Activated naive CD4-positive, alpha-beta T cell treated with anti-CD3 and anti-CD28 coated beads, Interleukin-2, amount 50 U/mL, for 72 hours (primary cell): Measurements from ENCODE around the gene CD69. TPM values are rescaled to one million over a fixed set of nuclear protein-coding genes. Genes with fewer than 3 reads are reported as not detected.
A peak's percentile ranks its signal among the peaks of the same experiment; 100 is the strongest.

Experiments
- ATAC-seq, 2 donors: fragments of 150-1000 bp; cut with Tn5 transposase; 2 replicates each; pipeline ENCODE4 v1.10.0; 2021; ENCODE audit warnings: mild to moderate bottlenecking in 2 of 2, moderate library complexity in 2 of 2
- DNase-seq, 2 donors: peaks; one replicate each; pipeline ENCODE4 v3.0.0; 2021 to 2022; ENCODE audit warnings: low spot score in 2 of 2
- H3K27ac Mint-ChIP-seq, 2 donors: one replicate each; pipeline ENCODE4 v1.8.0; 2022; ENCODE audit warnings: mild to moderate bottlenecking in 2 of 2, mixed read lengths in 2 of 2
- H3K36me3 Mint-ChIP-seq, 2 donors: one replicate each; pipeline ENCODE4 v1.8.0; 2022; ENCODE audit warnings: mixed read lengths in 2 of 2
- H3K9me3 Mint-ChIP-seq, 2 donors: one replicate each; pipeline ENCODE4 v1.8.0; 2022; ENCODE audit warnings: mixed read lengths in 2 of 2
- total RNA-seq, 2 donors: library from RNA; stranded (reverse); gene quantifications; one replicate each; pipeline ENCODE4 v1.2.3, GENCODE V29; 2022

CD69 gene
- total RNA-seq, 2 donors from 2014 or later = 72.7 to 91.1 TPM

DNA sequence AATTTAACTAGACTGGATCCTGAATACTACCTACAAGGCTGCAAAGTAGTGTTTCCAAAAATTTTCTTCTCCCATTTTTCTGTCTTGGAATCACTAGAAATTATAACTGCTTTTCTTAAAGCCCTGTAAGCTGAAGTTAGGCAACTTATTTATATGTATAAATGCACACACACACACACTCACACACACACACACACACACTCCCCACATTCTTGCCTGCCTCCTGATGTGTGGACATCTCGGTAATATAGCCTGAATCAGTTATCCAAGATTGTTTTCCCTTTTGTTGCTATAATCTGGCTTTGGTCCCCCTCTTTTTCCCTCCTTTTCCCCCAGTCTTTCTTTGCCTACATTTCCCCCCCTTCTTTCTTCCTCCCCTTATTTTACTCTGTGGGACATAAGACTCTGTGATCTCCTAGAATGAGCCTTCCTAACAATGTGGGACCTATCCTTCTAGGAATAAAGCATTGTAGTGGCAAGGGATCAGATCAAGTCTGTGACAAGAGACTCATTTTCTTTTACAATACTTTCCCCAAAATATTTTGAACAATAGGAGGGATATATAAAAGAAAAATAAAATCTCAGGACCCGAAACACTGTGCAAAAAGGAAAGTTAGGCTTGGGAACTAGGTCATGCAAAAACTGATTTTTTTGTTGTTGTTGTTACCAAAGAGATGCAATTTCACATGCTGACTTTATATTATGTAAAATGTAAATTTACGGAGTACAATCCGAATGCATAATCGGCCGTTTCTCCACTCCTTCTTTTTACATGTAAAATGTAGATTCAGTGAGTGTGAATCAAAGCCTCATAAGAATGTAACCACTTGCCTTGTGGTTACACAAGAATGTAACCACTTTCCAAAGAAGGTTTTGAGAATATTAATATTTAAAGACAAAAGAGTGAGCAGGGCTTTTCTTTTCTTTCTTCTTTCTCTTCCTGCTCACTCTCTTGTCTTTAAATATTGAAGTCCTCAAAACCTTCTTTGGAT, 26.3 kb upstream of the CD69 start:
- H3K9me3 Mint-ChIP-seq = peaks cover 8 to 9% of the 10 kb centered on the region in 2 donors
- ATAC-seq (no peak), DNase-seq (no peak)
- peaks cover 0 to 6% of the 10 kb centered on the region in 2 donors for H3K36me3 Mint-ChIP-seq
- H3K27ac Mint-ChIP-seq = peak overlapping the region in 1 of 2 donors; percentile 16

- H3K9me3 Mint-ChIP-seq = peaks cover 4% of the 10 kb centered on the region in 2 donors
- H3K27ac Mint-ChIP-seq = no peak overlapping the region
- no peaks in the 10 kb centered on the region for H3K36me3 Mint-ChIP-seq
- ATAC-seq (no peak), DNase-seq (no peak)
Measured at GRCh38 chr12:9784816-9785215, 24.1 kb upstream of the CD69 start.

DNA sequence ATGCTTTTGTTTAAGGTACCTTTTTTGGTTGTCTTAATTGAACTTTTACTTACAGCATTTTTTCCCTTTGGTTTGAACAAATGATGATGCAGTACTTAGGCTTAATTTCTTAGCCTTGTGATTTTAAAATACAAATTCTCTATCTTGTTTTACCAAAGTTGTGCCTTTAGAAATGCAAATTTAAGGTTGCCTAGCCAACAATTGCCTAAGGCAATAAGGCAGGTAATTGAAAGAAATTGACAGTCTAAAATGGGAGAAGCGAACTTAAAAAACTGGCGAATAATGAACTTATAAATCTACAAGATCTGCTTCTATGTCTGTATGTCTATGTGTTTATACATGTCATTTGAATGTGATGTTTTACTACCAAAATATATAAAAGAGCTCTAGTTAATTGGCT, 23.6 kb upstream of the CD69 start:
- DNase-seq = no peak
- peaks cover 1 to 8% of the 10 kb centered on the region in 2 donors for H3K9me3 Mint-ChIP-seq
- H3K27ac Mint-ChIP-seq = no peak overlapping the region

DNA sequence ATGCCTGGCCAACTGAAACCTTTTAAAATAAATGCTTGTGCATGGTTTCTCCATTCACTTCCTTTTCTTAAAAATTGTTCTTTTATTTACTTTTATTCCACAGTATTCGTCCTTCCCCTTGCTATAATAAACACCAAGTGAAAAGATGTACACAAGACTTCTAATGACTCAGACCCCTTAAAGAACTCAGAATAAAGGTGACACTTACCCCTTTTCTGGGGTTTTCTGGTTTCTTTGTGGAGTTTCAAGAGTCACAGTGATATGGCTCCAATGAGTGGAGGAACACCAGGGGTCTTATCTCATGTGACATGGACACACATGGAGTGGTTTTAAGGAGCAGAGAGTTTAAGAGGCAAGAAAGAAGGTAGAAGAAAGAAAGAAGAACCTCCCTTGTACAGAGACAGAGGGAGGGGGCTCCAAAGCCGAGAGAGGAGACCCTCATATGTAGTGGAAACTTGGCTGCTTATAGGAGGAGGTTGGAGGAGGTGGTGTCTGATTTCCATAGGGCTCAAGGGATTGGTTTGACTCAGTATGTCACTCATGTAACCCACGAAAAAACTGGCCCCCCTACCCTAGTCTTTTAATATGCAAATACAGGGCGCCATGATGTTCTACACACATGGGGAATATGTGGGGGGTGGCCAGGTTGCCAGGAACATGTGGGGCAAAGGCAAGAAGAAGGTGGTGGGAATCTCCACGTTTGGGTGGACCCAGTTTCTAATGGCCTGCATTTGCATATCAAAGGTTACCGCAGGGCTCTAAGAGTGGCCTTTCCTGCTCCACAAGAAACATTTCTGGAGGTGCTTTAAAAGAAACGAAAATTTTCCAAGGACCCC, 22.1 kb upstream of the CD69 start:
- peaks cover 0 to 9% of the 10 kb centered on the region in 2 donors for H3K9me3 Mint-ChIP-seq
- H3K36me3 Mint-ChIP-seq = peaks cover 0 to 7% of the 10 kb centered on the region in 2 donors
- no peak for DNase-seq
- ATAC-seq = no peak
- H3K27ac Mint-ChIP-seq = no peak overlapping the region

More for the DNA sequence above, 23.6 kb upstream of the CD69 start:
- ATAC-seq = no peak
- peaks cover 0 to 3% of the 10 kb centered on the region in 2 donors for H3K36me3 Mint-ChIP-seq

DNA sequence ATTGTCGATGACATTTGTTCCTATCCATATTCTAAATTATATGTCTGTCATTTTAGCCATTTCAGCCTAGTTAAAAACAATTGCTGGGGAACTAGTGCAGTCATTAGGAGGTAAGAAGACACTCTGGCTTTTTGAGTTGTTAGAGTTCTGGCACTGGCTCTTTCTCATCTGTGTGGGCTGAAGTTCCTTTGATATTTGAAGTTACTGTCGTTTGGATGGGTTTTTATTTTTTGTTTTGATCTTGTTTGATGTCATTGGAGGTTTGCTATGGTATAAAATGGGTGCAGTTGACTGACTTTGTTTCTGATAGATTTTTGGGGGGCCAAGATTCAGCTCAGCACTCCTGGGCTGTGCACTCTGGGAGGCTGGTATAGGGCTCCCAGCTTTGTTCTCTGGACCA, 20.7 kb upstream of the CD69 start:
- Mint-ChIP-seq H3K27ac (peak overlapping the region; percentile 12 to 48), H3K36me3 (peaks cover 0 to 7% of the 10 kb centered on the region in 2 donors), H3K9me3 (peaks cover 0 to 9% of the 10 kb centered on the region in 2 donors)
- ATAC-seq (peak in 1 of 2 donors; percentile 16), DNase-seq (no peak)

DNA sequence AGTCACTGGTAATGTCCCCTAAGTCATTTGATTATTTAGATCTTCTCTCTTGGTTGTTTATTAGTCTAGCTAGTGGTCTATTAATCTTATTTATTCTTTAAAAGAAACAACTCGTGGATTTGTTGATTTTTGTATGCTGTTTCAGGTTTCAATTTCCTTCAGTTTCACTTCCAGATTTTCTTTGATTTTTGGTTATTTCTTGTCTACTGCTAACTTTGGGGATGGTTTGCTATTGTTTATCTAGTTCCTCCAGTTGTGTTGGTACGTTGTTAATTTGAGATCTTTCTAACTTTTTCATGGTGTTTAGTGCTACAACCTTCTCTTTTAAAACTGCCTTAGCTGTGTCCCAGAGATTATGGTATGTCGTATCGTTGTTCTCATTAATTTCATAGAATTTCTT, 18.5 kb upstream of the CD69 start:
- Mint-ChIP-seq H3K27ac (peak overlapping the region in 1 of 2 donors; percentile 34), H3K9me3 (peaks cover 0 to 9% of the 10 kb centered on the region in 2 donors), H3K36me3 (peaks cover 0 to 7% of the 10 kb centered on the region in 2 donors)
- ATAC-seq (no peak), DNase-seq (no peak)

DNA sequence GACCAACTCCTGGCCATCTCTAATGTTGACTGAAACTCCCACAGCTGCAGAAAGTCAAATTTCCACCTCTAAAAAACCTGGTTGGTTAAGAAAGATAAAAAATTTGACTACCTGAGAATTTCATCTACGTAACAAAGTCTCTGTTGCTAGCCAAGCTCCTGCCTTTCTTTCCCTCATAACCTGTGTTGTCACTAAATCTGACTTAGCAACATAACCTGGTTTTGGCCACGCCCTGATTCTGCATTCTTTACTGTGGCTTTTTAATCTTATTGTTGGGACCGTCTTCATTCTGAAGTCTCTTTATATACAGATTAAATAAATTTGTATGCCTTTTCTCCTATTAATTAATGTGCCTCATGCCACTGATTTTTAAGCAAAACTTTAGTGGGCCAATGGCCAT, 16.1 kb upstream of the CD69 start:
- Mint-ChIP-seq H3K27ac (peak overlapping the region; percentile 69 to 71), H3K9me3 (peaks cover 0 to 5% of the 10 kb centered on the region in 2 donors), H3K36me3 (peaks cover 0 to 11% of the 10 kb centered on the region in 2 donors)
- no peak for DNase-seq
- ATAC-seq = no peak

DNA sequence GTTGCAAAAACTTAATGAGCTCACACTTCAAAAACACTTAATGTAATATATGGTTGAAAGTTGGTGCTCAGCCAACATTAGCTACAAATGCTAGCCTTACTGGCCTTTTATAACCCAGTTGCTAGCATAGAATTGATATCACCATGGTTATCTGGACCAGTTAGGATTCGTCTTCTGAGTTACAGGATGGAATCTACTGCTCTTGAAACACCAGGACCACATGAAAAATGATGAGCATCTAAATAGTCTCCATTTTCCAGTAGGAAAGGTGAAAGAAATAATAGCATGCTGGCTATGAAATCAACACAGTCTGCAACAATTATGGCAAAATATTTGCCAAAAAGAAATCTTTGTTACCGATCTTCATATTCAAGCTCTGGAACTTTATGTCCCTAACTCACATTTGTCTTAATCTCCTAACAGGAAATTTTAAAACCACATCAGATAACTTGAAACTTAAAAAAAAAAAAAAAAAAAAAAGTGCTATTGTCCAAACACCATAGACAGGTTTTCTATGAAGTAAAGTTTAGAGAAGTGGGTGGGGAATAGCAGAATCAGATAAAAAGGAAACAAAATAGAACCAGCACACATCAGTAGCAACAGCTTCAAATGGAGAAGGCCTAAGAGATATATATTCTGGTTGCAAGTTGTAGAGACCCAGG, 12.6 kb upstream of the CD69 start:
- ATAC-seq (no peak), DNase-seq (no peak)
- Mint-ChIP-seq H3K27ac (no peak overlapping the region), H3K36me3 (peaks cover 0 to 7% of the 10 kb centered on the region in 2 donors), H3K9me3 (no peaks in the 10 kb centered on the region)

- ATAC-seq = no peak
- DNase-seq = no peak
- H3K27ac Mint-ChIP-seq = peak overlapping the region; percentile 99 to 100
- peaks cover 0 to 5% of the 10 kb centered on the region in 2 donors for H3K9me3 Mint-ChIP-seq
- H3K36me3 Mint-ChIP-seq = peaks cover 27 to 38% of the 10 kb centered on the region in 2 donors
Measured at GRCh38 chr12:9763025-9763424, 2.3 kb upstream of the CD69 start.

DNA sequence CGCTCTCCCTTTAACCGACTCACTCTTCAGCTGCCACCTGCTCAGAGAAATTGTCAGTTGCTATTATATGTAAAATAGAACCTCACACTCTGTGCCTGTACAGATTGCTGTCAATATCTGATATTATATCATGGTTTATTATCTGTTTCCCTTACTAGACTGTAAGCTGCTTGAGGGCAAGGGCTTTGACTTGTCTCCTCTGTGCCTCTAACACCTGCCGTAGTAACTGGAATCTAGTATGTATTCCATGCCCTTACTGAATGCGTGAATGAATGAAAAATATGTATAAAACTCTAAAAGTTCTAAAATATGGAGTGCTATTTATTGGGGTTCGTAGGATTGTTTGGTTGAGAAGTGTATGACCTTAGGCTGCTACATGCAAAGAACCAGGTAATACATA, 1.7 kb upstream of the CD69 start:
- Mint-ChIP-seq H3K9me3 (peaks cover 0 to 5% of the 10 kb centered on the region in 2 donors), H3K36me3 (peaks cover 32 to 44% of the 10 kb centered on the region in 2 donors), H3K27ac (peak overlapping the region; percentile 99)
- no peak for DNase-seq
- ATAC-seq = no peak

DNA sequence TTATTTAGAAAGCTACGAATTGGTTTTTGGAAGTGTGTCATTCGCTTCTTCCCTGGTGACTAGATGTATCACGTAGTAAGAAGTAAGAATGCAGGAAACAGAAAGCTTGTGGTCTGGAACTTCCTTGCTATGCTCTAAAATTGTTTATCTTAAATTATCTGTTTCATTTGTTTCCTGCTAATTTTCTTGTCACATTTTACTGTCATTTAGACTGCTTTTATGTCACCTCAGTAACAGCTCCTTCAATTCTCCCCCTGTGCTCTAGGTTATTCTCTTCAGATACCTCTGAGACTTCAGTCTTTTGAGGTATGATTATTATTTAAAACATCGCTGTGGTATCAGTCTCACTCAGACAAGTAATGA, 699 bp upstream of the CD69 start:
- no peak for DNase-seq
- Mint-ChIP-seq H3K27ac (peak overlapping the region; percentile 99), H3K36me3 (peaks cover 40 to 49% of the 10 kb centered on the region in 2 donors), H3K9me3 (peaks cover 0 to 5% of the 10 kb centered on the region in 2 donors)
- peak; percentile 13 to 25 for ATAC-seq

GRCh38 chr12:9760120-9760519, 581 bp downstream of the CD69 start:
- Mint-ChIP-seq H3K36me3 (peaks cover 50 to 60% of the 10 kb centered on the region in 2 donors), H3K27ac (peak overlapping the region; percentile 99), H3K9me3 (peaks cover 0 to 5% of the 10 kb centered on the region in 2 donors)
- no peak for ATAC-seq
- no peak for DNase-seq

DNA sequence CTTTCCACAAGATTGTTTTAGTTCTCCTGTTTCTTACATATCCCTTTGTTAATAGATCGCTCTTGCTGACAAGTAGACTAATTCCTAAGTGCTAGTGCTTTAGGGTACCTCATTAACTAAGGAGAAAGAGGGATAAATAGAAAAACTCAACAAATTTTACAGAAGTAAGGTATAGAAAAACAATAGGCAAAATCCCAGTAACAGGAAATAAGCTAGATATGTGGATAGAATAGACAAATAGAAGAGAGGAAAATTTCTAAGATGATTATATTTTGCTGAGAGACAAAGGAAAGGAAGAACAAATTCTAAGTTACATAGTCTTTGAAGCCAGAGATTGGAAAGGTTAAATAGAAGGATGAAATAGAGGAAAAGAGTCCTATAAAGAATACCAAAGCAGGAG, 1.0 kb downstream of the CD69 start:
- H3K27ac Mint-ChIP-seq = peak overlapping the region; percentile 99
- no peak for DNase-seq
- H3K9me3 Mint-ChIP-seq = peaks cover 0 to 5% of the 10 kb centered on the region in 2 donors
- H3K36me3 Mint-ChIP-seq = peaks cover 53 to 64% of the 10 kb centered on the region in 2 donors
- ATAC-seq = no peak

DNA sequence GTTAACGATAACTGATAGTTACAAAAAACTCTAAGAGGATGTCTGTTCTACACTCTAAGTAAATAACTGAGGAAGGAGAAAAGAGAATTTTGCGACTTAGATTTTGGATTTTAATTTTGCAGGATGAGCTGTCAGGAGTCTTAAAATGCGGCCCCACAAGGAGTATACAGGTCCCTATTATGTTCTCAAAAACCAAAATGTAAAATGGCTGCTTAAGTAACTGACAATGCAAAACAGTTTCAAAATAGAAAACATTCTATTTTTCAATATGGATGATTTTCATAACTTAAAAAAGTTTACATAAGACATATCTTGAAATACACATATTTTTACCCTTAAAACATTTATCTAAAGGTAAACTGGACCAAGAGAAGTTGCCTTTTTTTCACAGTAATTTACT, 2.6 kb downstream of the CD69 start:
- peaks cover 60 to 80% of the 10 kb centered on the region in 2 donors for H3K36me3 Mint-ChIP-seq
- ATAC-seq = no peak
- H3K9me3 Mint-ChIP-seq = peaks cover 0 to 5% of the 10 kb centered on the region in 2 donors
- DNase-seq = no peak
- H3K27ac Mint-ChIP-seq = peak overlapping the region; percentile 99

DNA sequence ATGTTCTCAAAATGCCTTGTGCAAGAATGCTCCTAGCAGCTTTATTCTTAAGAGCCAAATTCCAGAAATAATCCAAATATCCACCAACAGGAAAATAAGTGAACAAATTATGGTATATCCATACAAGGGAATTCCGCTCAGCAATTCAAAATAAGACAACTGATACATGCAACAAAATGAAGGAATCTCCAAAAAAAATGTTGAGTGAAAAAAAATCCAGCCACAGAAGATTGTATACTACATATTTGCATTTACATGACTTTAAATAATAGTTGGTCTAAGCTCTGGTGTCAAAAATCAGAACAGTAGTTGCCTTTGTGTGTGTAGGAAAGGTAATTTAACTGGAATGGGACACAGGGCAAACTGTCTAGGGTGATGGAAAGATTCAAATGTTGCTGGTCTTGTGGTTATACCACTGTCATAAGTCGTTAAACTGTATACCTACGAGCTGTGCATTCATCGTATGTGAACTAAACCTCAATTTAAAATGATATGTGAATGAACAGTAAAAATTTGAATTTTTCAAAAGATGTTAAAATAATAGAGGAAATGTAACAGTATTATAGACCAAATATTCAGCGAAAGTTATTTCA, 3.2 kb downstream of the CD69 start:
- H3K9me3 Mint-ChIP-seq = peaks cover 0 to 3% of the 10 kb centered on the region in 2 donors
- H3K27ac Mint-ChIP-seq = peak overlapping the region; percentile 99
- no peak for ATAC-seq
- no peak for DNase-seq
- H3K36me3 Mint-ChIP-seq = peaks cover 62 to 85% of the 10 kb centered on the region in 2 donors

DNA sequence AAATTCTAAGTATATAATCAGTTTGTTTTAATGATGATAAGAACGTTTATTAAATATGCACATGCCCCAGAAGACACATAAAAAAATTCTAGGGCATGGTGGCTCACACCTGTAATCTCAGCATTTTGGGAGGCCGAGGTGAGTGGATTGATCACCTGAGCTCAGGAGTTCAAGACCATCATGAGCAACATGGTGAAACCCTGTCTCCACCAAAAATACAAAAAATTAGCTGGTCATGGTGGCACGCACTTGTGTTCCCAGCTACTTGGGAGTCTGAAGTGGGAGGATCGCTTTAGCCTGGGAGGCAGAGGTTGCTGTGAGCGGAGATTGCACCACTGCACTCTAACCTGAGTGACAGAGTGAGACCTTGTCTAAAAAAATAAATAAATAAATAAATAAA, 4.0 kb downstream of the CD69 start:
- Mint-ChIP-seq H3K27ac (peak overlapping the region; percentile 99), H3K9me3 (no peaks in the 10 kb centered on the region), H3K36me3 (peaks cover 62 to 82% of the 10 kb centered on the region in 2 donors)
- DNase-seq (no peak), ATAC-seq (no peak)
